SK-N-SH treated with all-trans-retinoic acid at 6 μM for 48 hours (cell line): Measurements from ENCODE around the gene SCD5.

Source experiments
- ATAC-seq: fragments of 200-7000 bp; cut with Tn5 transposase; 3 replicates; pipeline ENCODE4 v1.9.1; 2020; ENCODE audit warnings: mild to moderate bottlenecking, moderate library complexity
- BACH2 ChIP-seq: fragments of 250-450 bp; sonication (Bioruptor Pico); IDR thresholded peaks from 2 replicates; pipeline ENCODE4 v1.9.0; 2021; ENCODE audit warnings: mild to moderate bottlenecking, borderline replicate concordance
- CSDC2 ChIP-seq: fragments of 250-450 bp; sonication (Bioruptor Pico); IDR thresholded peaks from 2 replicates; pipeline ENCODE4 v1.5.0; 2020; ENCODE audit warnings: mild to moderate bottlenecking, moderate library complexity
- GLIS3 ChIP-seq: fragments of 250-450 bp; sonication (Bioruptor Pico); IDR thresholded peaks from 2 replicates; pipeline ENCODE4 v1.5.0; 2020; ENCODE audit warnings: mild to moderate bottlenecking, moderate library complexity
- PPARA ChIP-seq: fragments of 250-450 bp; sonication (Bioruptor Pico); IDR thresholded peaks from 2 replicates; pipeline ENCODE4 v1.5.0; 2020; ENCODE audit warnings: mild to moderate bottlenecking, borderline replicate concordance
- RARB ChIP-seq: fragments of 250-450 bp; sonication (Bioruptor Pico); IDR thresholded peaks from 2 replicates; pipeline ENCODE4 v1.8.0; 2021; ENCODE audit warnings: mild to moderate bottlenecking, moderate library complexity
- SNAI2 ChIP-seq: fragments of 250-450 bp; sonication (Bioruptor Pico); IDR thresholded peaks from 2 replicates; pipeline ENCODE4 v1.5.0; 2020; ENCODE audit warnings: mild to moderate bottlenecking, moderate library complexity
- TCF4 ChIP-seq: fragments of 250-450 bp; sonication (Bioruptor Pico); IDR thresholded peaks from 2 replicates; pipeline ENCODE4 v1.8.0; 2021; ENCODE audit warnings: mild to moderate bottlenecking, moderate library complexity, borderline replicate concordance
- ZFP3 ChIP-seq: fragments of 250-450 bp; sonication (Bioruptor Pico); IDR thresholded peaks from 2 replicates; pipeline ENCODE4 v1.5.0; 2020; ENCODE audit warnings: mild to moderate bottlenecking, moderate library complexity
- ZFP30 ChIP-seq: fragments of 450-650 bp; formaldehyde crosslinking; IDR thresholded peaks from 2 replicates; pipeline ENCODE4 v1.5.0; 2022; ENCODE audit warnings: mild to moderate bottlenecking, moderate library complexity
- ZNF70 ChIP-seq: fragments of 450-650 bp; formaldehyde crosslinking; IDR thresholded peaks from 2 replicates; pipeline ENCODE4 v1.5.0; 2020; ENCODE audit warnings: mild to moderate bottlenecking, moderate library complexity
- TF ChIP-seq, protein P1 (sequence below): fragments of 250-450 bp; sonication (Bioruptor Pico); IDR thresholded peaks from 2 replicates; pipeline ENCODE4 v1.8.0; 2020; ENCODE audit warnings: mild to moderate bottlenecking, moderate library complexity, borderline replicate concordance
- TF ChIP-seq, protein P2 (sequence below): fragments of 250-450 bp; sonication (Bioruptor Pico); IDR thresholded peaks from 2 replicates; pipeline ENCODE4 v1.5.0; 2020; ENCODE audit warnings: mild to moderate bottlenecking, moderate library complexity
- TF ChIP-seq, protein P3 (sequence below): fragments of 250-450 bp; sonication (Bioruptor Pico); IDR thresholded peaks from 2 replicates; pipeline ENCODE4 v1.5.1; 2020; ENCODE audit warnings: low read depth, mild to moderate bottlenecking, moderate library complexity
- TF ChIP-seq, protein P4 (sequence below): fragments of 250-450 bp; sonication (Bioruptor Pico); IDR thresholded peaks from 2 replicates; pipeline ENCODE4 v1.8.0; 2021; ENCODE audit warnings: low read depth, mild to moderate bottlenecking, moderate library complexity, borderline replicate concordance

Gene SCD5

DNA sequence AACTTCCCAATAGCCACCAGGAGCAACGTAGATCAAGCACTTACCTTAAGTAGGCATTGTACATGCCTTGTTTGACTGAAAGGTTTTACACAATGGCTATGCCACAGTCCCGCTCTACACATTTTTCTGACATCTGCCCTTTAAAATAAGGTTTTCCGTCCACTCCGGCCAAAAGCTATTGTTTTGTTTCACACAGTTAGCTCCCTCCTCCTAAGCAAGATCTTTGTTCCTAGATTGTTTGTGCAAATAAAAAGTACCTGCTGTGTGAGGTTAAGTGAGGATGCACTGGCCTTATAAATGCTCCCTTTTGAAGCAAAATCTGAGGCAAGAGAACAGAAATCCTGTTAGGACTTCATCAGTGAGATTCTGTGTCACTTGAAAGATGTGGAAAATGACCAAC is 11.8 kb downstream of the SCD5 start (continued):
- TF ChIP-seq, protein P1, sequence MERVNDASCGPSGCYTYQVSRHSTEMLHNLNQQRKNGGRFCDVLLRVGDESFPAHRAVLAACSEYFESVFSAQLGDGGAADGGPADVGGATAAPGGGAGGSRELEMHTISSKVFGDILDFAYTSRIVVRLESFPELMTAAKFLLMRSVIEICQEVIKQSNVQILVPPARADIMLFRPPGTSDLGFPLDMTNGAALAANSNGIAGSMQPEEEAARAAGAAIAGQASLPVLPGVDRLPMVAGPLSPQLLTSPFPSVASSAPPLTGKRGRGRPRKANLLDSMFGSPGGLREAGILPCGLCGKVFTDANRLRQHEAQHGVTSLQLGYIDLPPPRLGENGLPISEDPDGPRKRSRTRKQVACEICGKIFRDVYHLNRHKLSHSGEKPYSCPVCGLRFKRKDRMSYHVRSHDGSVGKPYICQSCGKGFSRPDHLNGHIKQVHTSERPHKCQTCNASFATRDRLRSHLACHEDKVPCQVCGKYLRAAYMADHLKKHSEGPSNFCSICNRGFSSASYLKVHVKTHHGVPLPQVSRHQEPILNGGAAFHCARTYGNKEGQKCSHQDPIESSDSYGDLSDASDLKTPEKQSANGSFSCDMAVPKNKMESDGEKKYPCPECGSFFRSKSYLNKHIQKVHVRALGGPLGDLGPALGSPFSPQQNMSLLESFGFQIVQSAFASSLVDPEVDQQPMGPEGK, result no peak
- TF ChIP-seq ZFP30 (CRISPR knock-in tag) (no peak), CSDC2 (CRISPR knock-in tag) (no peak)

DNA sequence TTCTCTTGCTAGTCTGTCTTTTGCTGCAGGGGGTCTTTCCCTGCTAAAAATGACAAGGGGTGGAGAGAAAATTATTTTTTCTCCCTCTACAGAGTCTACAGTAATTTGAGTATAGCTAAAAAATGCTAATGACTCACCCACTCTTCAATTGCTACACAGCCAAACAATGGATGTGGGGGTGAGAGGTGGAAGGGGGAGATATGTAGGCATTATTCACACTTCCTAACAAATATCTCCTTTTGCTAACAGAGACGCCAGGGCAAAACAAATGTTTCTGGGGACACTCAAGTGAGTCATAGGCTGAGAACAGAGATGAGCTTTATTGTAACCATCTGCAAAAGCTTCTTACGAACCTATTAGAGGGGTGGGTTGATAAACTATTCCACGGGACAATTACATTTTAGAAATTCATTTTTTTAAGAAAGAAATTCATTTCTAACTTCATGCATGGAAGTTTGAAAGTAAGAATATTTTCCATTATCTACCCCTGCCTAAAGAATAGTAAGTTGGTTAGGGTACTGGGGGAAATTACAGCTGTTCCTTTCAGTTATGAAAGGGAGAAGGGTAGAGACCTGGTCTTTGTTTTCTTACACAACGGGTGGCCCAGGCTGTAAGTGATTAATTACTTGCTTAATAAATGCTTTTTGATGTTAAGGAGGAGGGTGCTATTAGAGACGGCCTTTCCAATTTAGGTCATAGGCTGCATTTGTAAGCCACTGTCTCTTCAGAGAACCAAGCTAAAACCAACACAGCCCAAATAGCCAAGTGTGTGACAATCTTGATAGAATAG is 12.8 kb downstream of the SCD5 start:
- TF ChIP-seq ZNF70 (CRISPR knock-in tag), result no peak
- TF ChIP-seq, protein P2, sequence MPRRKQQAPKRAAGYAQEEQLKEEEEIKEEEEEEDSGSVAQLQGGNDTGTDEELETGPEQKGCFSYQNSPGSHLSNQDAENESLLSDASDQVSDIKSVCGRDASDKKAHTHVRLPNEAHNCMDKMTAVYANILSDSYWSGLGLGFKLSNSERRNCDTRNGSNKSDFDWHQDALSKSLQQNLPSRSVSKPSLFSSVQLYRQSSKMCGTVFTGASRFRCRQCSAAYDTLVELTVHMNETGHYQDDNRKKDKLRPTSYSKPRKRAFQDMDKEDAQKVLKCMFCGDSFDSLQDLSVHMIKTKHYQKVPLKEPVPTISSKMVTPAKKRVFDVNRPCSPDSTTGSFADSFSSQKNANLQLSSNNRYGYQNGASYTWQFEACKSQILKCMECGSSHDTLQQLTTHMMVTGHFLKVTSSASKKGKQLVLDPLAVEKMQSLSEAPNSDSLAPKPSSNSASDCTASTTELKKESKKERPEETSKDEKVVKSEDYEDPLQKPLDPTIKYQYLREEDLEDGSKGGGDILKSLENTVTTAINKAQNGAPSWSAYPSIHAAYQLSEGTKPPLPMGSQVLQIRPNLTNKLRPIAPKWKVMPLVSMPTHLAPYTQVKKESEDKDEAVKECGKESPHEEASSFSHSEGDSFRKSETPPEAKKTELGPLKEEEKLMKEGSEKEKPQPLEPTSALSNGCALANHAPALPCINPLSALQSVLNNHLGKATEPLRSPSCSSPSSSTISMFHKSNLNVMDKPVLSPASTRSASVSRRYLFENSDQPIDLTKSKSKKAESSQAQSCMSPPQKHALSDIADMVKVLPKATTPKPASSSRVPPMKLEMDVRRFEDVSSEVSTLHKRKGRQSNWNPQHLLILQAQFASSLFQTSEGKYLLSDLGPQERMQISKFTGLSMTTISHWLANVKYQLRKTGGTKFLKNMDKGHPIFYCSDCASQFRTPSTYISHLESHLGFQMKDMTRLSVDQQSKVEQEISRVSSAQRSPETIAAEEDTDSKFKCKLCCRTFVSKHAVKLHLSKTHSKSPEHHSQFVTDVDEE (CRISPR knock-in tag), result no peak
- TF ChIP-seq SNAI2 (CRISPR knock-in tag), result no peak
- TF ChIP-seq GLIS3 (CRISPR knock-in tag), result no peak
- TF ChIP-seq, protein P3, sequence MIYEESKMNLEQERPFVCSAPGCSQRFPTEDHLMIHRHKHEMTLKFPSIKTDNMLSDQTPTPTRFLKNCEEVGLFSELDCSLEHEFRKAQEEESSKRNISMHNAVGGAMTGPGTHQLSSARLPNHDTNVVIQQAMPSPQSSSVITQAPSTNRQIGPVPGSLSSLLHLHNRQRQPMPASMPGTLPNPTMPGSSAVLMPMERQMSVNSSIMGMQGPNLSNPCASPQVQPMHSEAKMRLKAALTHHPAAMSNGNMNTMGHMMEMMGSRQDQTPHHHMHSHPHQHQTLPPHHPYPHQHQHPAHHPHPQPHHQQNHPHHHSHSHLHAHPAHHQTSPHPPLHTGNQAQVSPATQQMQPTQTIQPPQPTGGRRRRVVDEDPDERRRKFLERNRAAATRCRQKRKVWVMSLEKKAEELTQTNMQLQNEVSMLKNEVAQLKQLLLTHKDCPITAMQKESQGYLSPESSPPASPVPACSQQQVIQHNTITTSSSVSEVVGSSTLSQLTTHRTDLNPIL (CRISPR knock-in tag), result no peak
- no peak for TF ChIP-seq ZFP3
- no peak for TF ChIP-seq BACH2 (CRISPR knock-in tag)
- TF ChIP-seq PPARA (CRISPR knock-in tag), result no peak
- no peak for TF ChIP-seq CSDC2 (CRISPR knock-in tag)
- TF ChIP-seq, protein P4, sequence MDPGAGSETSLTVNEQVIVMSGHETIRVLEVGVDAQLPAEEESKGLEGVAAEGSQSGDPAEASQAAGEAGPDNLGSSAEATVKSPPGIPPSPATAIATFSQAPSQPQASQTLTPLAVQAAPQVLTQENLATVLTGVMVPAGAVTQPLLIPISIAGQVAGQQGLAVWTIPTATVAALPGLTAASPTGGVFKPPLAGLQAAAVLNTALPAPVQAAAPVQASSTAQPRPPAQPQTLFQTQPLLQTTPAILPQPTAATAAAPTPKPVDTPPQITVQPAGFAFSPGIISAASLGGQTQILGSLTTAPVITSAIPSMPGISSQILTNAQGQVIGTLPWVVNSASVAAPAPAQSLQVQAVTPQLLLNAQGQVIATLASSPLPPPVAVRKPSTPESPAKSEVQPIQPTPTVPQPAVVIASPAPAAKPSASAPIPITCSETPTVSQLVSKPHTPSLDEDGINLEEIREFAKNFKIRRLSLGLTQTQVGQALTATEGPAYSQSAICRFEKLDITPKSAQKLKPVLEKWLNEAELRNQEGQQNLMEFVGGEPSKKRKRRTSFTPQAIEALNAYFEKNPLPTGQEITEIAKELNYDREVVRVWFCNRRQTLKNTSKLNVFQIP (CRISPR knock-in tag), result no peak
- TF ChIP-seq, protein P1, result no peak
- TF ChIP-seq RARB (CRISPR knock-in tag), result no peak
- peak; percentile 80 for ATAC-seq

DNA sequence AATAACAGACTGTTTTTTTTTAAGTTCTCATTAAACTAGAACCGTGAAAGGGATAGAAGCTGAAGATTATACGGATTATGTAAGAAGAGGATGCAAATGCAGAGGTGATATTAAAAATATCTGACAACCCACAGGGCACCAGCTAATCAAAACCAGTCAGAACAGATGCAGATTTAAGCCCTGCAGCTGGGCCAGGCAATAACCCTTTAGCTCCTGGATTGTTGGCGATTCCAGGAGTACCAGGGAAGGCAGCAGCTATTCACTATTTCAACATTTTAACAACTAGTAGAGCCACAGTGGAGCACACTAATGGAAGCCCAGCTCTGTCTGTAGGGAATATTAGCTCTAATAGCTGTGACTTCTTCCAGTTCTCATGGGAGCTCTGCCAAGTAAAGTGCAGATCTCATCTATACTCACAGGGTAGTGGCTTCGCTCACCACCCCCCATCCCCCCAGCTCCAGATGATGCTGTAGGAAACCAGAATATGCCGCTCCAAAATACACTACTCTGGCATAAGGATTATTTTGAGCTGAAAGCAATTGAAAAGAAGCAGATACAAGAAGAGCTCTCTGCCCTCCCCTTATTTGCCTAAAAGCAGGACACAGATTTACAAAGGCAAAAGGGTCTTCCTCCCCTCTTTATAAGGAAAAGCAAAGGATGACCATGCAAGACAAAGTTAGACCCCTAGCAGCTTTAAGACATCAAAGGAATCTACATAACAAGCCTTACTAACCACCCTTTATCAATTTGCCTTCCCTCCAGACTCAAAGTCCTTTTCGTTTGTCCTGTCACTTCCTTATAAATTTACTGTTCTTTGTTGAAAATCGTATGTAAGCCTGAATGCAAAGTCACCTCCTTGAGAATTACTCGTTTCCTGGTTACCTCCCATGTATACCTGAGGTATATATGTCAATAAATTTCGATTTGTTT is 13.7 kb downstream of the SCD5 start:
- peak; percentile 76 for ATAC-seq
- TF ChIP-seq ZFP3 (peak; percentile 57; the same call in 1 of the 2 replicates), TCF4 (CRISPR knock-in tag) (peak; percentile 81), ZFP30 (CRISPR knock-in tag) (no peak)
- TF ChIP-seq, protein P2 (CRISPR knock-in tag), result 0 out of 2 replicates have a peak, but pooled peaks have one; percentile 75
